Duodenal mucosa (tissue), 2 donors: ENCODE measurements around the gene COL3A1.

ENCODE experiments used
- H3K27ac ChIP-seq: one replicate; pipeline ENCODE4 v1.7.0; 2013; ENCODE audit warnings: low read depth, low read length
- H3K27me3 ChIP-seq, 2 donors: one replicate each; pipeline ENCODE4 v1.7.0; 2013; ENCODE audit warnings: low read length in 2 of 2, control low read depth in 1 of 2; ENCODE audit not compliant: insufficient read depth in 2 of 2, control insufficient read depth in 1 of 2
- H3K36me3 ChIP-seq, 2 donors: one replicate each; pipeline ENCODE4 v1.7.0; 2013; ENCODE audit warnings: low read length in 2 of 2, control low read depth in 1 of 2; ENCODE audit not compliant: insufficient read depth in 2 of 2, control insufficient read depth in 1 of 2
- H3K4me1 ChIP-seq, 2 donors: one replicate each; pipeline ENCODE4 v1.7.0; 2013; ENCODE audit warnings: low read length in 2 of 2, control low read depth in 1 of 2; ENCODE audit not compliant: insufficient read depth in 2 of 2, control insufficient read depth in 1 of 2
- H3K4me3 ChIP-seq, 2 donors: one replicate each; pipeline ENCODE4 v1.7.0; 2013; ENCODE audit warnings: low read length in 2 of 2, low read depth in 1 of 2
- H3K9ac ChIP-seq, 2 donors: one replicate each; pipeline ENCODE4 v1.7.0; 2013; ENCODE audit warnings: low read length in 2 of 2, low read depth in 1 of 2
- H3K9me3 ChIP-seq, 2 donors: one replicate each; pipeline ENCODE4 v1.7.0; 2013; ENCODE audit warnings: low read length in 2 of 2, control low read depth in 1 of 2; ENCODE audit not compliant: control insufficient read depth in 1 of 2

Gene COL3A1

DNA sequence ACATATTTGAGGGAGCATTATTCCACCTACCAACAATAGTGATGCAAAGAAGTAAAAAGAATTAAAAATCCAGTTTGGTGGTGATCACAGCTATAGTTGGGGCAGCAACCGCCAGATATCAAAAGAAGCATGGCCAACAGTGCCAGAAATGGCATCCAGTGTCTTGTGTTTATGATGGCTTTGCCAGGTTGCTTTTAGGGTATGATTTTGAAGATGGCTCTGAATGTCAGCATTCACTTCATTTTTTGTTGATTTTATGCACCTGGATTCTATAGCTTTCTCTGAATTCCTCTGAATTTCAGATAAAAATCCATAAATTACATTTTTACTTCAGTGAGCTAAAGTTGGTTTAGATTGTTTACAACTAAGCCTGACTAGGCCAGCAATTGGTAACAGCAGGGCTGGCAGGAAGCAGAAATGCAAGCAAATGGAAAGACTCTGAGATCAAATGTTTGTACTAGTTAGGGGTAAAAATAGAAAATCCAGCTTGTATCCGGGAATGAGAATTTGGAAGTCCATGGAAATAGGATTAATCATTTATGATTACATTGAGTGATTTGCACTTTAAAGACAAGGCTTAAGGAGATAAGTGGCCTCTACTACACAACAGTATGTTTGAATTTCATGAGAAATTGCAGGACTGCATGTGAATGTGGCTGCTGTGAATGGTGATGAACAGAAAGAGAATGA is 40.4 kb downstream of the COL3A1 start:
- Histone ChIP-seq H3K9me3 (no peaks in the 10 kb centered on the region), H3K4me3 (no peak overlapping the region), H3K36me3 (no peaks in the 10 kb centered on the region), H3K27me3 (no peaks in the 10 kb centered on the region), H3K27ac (no peak overlapping the region), H3K9ac (no peak overlapping the region), H3K4me1 (no peaks in the 10 kb centered on the region)

DNA sequence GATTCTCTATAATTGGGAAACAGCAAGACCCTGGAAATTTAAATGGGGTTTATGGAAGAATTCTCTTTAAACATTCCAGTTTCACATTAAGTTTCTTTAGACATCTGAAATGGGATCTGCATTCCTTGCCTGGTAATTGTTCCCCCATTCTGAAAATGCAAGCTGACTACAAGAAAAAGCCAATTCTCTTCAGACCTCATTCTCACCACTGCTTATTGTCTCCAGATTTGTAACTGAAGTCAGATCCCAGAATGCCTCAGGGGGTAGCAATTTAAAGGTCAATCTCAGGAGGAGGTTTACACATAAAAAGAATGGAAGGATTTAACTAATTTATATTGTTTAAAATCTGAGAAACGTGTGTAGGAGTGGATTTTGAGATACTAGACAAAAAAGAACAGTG is 41.2 kb downstream of the COL3A1 start:
- Histone ChIP-seq H3K4me3 (no peak overlapping the region), H3K9me3 (no peaks in the 10 kb centered on the region), H3K4me1 (no peaks in the 10 kb centered on the region), H3K9ac (no peak overlapping the region), H3K27me3 (no peaks in the 10 kb centered on the region), H3K36me3 (no peaks in the 10 kb centered on the region), H3K27ac (no peak overlapping the region)

GRCh38 chr2:189016311-189016861 is 42.2 kb downstream of the COL3A1 start:
- H3K9me3 ChIP-seq = no peaks in the 10 kb centered on the region

DNA sequence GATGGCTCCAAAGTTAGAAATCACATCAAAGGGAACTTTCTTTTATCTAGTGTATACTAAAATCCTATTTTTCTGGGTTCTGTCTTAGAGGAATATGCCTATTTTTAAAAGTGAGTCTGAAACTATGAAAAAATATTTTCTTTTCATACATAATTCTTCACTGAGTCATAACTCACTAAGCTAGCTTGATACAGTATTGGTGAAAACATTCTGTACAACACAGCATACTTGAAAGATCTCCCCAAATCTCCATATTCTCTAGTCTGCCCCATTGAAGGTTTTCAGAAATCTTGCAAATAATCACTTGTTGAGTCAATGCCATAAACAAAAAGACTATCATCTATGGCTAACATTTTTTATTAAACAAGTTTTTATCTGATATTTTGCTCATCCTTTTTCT is 44.5 kb downstream of the COL3A1 start:
- Histone ChIP-seq H3K4me3 (no peak overlapping the region), H3K27ac (no peak overlapping the region), H3K4me1 (no peaks in the 10 kb centered on the region), H3K27me3 (no peaks in the 10 kb centered on the region), H3K36me3 (no peaks in the 10 kb centered on the region), H3K9ac (no peak overlapping the region), H3K9me3 (no peaks in the 10 kb centered on the region)

More at GRCh38 chr2:189016311-189016861, 42.2 kb downstream of the COL3A1 start:
- no peak overlapping the region for H3K27ac ChIP-seq
- H3K4me1 ChIP-seq = no peaks in the 10 kb centered on the region
- no peaks in the 10 kb centered on the region for H3K36me3 ChIP-seq
- H3K9ac ChIP-seq = no peak overlapping the region
- H3K27me3 ChIP-seq = no peaks in the 10 kb centered on the region
- no peak overlapping the region for H3K4me3 ChIP-seq

- Histone ChIP-seq H3K27me3 (no peaks in the 10 kb centered on the region), H3K9ac (no peak overlapping the region), H3K9me3 (no peaks in the 10 kb centered on the region), H3K36me3 (no peaks in the 10 kb centered on the region), H3K27ac (no peak overlapping the region), H3K4me3 (no peak overlapping the region), H3K4me1 (no peaks in the 10 kb centered on the region)
These were observed 46.0 kb downstream of the COL3A1 start for GRCh38 chr2:189020179-189020578.

GRCh38 chr2:189022053-189022481 is 47.9 kb downstream of the COL3A1 start:
- Histone ChIP-seq H3K27ac (no peak overlapping the region), H3K36me3 (no peaks in the 10 kb centered on the region), H3K27me3 (no peaks in the 10 kb centered on the region), H3K9ac (no peak overlapping the region), H3K9me3 (no peaks in the 10 kb centered on the region), H3K4me1 (no peaks in the 10 kb centered on the region), H3K4me3 (no peak overlapping the region)

DNA sequence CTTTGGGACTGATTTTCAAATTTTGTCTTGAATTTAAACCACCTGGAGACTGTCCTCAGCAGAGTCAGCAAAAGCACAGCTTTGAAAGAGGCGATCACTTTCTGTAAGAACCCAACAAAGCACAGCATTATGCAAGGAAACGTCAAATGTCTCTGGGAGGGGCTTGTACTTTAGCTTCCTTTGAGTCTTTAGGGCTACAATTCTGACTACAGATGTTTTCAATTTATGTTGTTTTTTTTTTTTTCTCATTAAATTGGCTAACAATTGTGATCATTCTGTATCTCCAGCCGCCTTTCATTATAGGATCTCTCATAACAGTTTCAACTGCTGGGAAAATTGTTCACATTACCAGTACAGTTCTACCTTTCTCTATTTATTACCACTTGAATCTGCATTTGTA is 48.3 kb downstream of the COL3A1 start:
- no peaks in the 10 kb centered on the region for H3K9me3 ChIP-seq
- no peak overlapping the region for H3K9ac ChIP-seq
- no peaks in the 10 kb centered on the region for H3K4me1 ChIP-seq
- H3K4me3 ChIP-seq = no peak overlapping the region
- H3K27me3 ChIP-seq = no peaks in the 10 kb centered on the region
- no peak overlapping the region for H3K27ac ChIP-seq
- H3K36me3 ChIP-seq = no peaks in the 10 kb centered on the region

DNA sequence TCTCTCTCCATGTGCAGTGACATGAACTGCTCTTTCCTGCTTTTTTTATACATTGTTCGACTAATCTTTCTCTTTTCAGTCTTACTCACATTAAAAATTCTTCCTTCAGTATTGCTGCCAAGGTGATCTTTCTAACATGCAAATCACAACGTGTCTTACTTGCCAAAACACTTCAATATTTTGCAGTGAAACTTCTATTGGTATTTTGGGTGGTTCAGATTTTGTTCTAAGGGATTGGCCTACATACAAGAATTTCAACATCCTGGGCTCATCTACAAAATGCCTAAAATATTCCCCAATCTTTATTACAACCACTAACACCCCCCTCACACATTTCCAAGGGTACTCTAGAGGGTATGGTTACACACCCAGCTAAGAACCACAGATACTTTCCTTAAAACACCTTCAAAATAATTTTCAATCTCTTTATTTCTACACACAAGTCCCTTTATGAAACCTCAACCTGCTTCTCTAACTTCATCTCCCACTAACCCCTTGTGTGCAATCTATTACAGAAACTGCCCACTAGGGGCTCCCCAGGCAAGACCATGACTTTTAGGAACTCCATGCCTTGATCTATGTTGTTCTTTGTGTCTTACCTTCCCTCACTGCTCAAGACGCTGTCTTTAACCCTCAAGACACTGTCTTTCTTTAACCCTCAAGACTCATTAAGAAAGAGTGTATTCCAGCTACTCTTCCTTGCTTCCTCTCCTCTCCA is 50.9 kb downstream of the COL3A1 start:
- Histone ChIP-seq H3K4me1 (no peaks in the 10 kb centered on the region), H3K27ac (no peak overlapping the region), H3K27me3 (no peaks in the 10 kb centered on the region), H3K36me3 (no peaks in the 10 kb centered on the region), H3K4me3 (no peak overlapping the region), H3K9ac (no peak overlapping the region), H3K9me3 (no peaks in the 10 kb centered on the region)

GRCh38 chr2:189037518-189037917 is 63.3 kb downstream of the COL3A1 start:
- Histone ChIP-seq H3K4me1 (no peaks in the 10 kb centered on the region), H3K4me3 (no peak overlapping the region), H3K9me3 (no peaks in the 10 kb centered on the region), H3K36me3 (no peaks in the 10 kb centered on the region), H3K9ac (no peak overlapping the region), H3K27me3 (no peaks in the 10 kb centered on the region), H3K27ac (no peak overlapping the region)

GRCh38 chr2:189045836-189046235 is 71.7 kb downstream of the COL3A1 start:
- no peaks in the 10 kb centered on the region for H3K27me3 ChIP-seq
- no peak overlapping the region for H3K4me3 ChIP-seq
- H3K36me3 ChIP-seq = no peaks in the 10 kb centered on the region
- no peaks in the 10 kb centered on the region for H3K4me1 ChIP-seq
- no peak overlapping the region for H3K9ac ChIP-seq
- no peak overlapping the region for H3K27ac ChIP-seq
- no peaks in the 10 kb centered on the region for H3K9me3 ChIP-seq
